Measurements from ENCODE around the gene TMEM244. TPM values are rescaled to one million over a fixed set of nuclear protein-coding genes. Genes with fewer than 3 reads are reported as not detected.
A peak's percentile ranks its signal among the peaks of the same experiment; 100 is the strongest.

TMEM244 gene
- 1.5 TPM for polyA plus RNA-seq (2012; ENCODE audit: low read depth, missing spikeins)

GRCh38 chr6:129860908-129861665, at the start of gene TMEM244:
Gene TMEM244, minus strand, starts transcription at chr6:129861315. Its CDS starts 127 bp downstream, at chr6:129861188.
- no peak for DNase-seq (ENCODE audit: insufficient read length, low spot score)
- TF ChIP-seq POLR2AphosphoS5 (IDR thresholded peaks at IDR 0.05; ENCODE audit: low read depth, low read length) (no peak), POLR2A (IDR thresholded peaks at IDR 0.05; ENCODE audit: low read depth, low read length) (no peak), POU2F2 (IDR thresholded peaks at IDR 0.05; ENCODE audit: low read depth, low read length) (no peak), PAX5 (IDR thresholded peaks at IDR 0.05; ENCODE audit: insufficient read depth, low read length, severe bottlenecking) (no peak), TAF1 (IDR thresholded peaks at IDR 0.05; ENCODE audit: low read depth, low read length) (no peak), SPI1 (IDR thresholded peaks at IDR 0.05; ENCODE audit: low read depth, low read length) (no peak)
- peak; percentile 55 for FAIRE-seq

- DNase-seq (ENCODE audit: insufficient read length, low spot score) (no peak), FAIRE-seq (no peak)
- TF ChIP-seq SPI1 (IDR thresholded peaks at IDR 0.05; ENCODE audit: low read depth, low read length) = no peak
- no peak for TF ChIP-seq POLR2AphosphoS5 (IDR thresholded peaks at IDR 0.05; ENCODE audit: low read depth, low read length)
- TF ChIP-seq PAX5 (IDR thresholded peaks at IDR 0.05; ENCODE audit: insufficient read depth, low read length, severe bottlenecking) = no peak
- no peak for TF ChIP-seq POLR2A (IDR thresholded peaks at IDR 0.05; ENCODE audit: low read depth, low read length)
- no peak for TF ChIP-seq TAF1 (IDR thresholded peaks at IDR 0.05; ENCODE audit: low read depth, low read length)
- TF ChIP-seq POU2F2 (IDR thresholded peaks at IDR 0.05; ENCODE audit: low read depth, low read length) = no peak
Observed at GRCh38 chr6:129908858-129909257, 47.7 kb upstream of the TMEM244 start.

- TF ChIP-seq POLR2AphosphoS5 (IDR thresholded peaks at IDR 0.05; ENCODE audit: low read depth, low read length) = no peak
- TF ChIP-seq TAF1 (IDR thresholded peaks at IDR 0.05; ENCODE audit: low read depth, low read length) = no peak
- no peak for TF ChIP-seq POU2F2 (IDR thresholded peaks at IDR 0.05; ENCODE audit: low read depth, low read length)
- TF ChIP-seq POLR2A (IDR thresholded peaks at IDR 0.05; ENCODE audit: low read depth, low read length) = no peak
- TF ChIP-seq PAX5 (IDR thresholded peaks at IDR 0.05; ENCODE audit: insufficient read depth, low read length, severe bottlenecking) = no peak
- DNase-seq (ENCODE audit: insufficient read length, low spot score) (no peak), FAIRE-seq (no peak)
Observed at GRCh38 chr6:129908356-129908755, 47.2 kb upstream of the TMEM244 start.

GRCh38 chr6:129906515-129907077, 45.5 kb upstream of the TMEM244 start:
- FAIRE-seq (no peak), DNase-seq (ENCODE audit: insufficient read length, low spot score) (no peak)

GRCh38 chr6:129903082-129903481, 42.0 kb upstream of the TMEM244 start:
- FAIRE-seq (no peak), DNase-seq (ENCODE audit: insufficient read length, low spot score) (no peak)
- TF ChIP-seq SPI1 (IDR thresholded peaks at IDR 0.05; ENCODE audit: low read depth, low read length) (no peak), PAX5 (IDR thresholded peaks at IDR 0.05; ENCODE audit: insufficient read depth, low read length, severe bottlenecking) (no peak), POLR2A (IDR thresholded peaks at IDR 0.05; ENCODE audit: low read depth, low read length) (no peak), TAF1 (IDR thresholded peaks at IDR 0.05; ENCODE audit: low read depth, low read length) (no peak), POLR2AphosphoS5 (IDR thresholded peaks at IDR 0.05; ENCODE audit: low read depth, low read length) (no peak), POU2F2 (IDR thresholded peaks at IDR 0.05; ENCODE audit: low read depth, low read length) (no peak)

More at GRCh38 chr6:129906515-129907077, 45.5 kb upstream of the TMEM244 start:
- no peak for TF ChIP-seq TAF1 (IDR thresholded peaks at IDR 0.05; ENCODE audit: low read depth, low read length)
- no peak for TF ChIP-seq SPI1 (IDR thresholded peaks at IDR 0.05; ENCODE audit: low read depth, low read length)
- TF ChIP-seq POLR2A (IDR thresholded peaks at IDR 0.05; ENCODE audit: low read depth, low read length) = no peak
- TF ChIP-seq POLR2AphosphoS5 (IDR thresholded peaks at IDR 0.05; ENCODE audit: low read depth, low read length) = no peak
- TF ChIP-seq POU2F2 (IDR thresholded peaks at IDR 0.05; ENCODE audit: low read depth, low read length) = no peak
- no peak for TF ChIP-seq PAX5 (IDR thresholded peaks at IDR 0.05; ENCODE audit: insufficient read depth, low read length, severe bottlenecking)

GRCh38 chr6:129902681-129903080, 41.6 kb upstream of the TMEM244 start:
- TF ChIP-seq TAF1 (IDR thresholded peaks at IDR 0.05; ENCODE audit: low read depth, low read length) (no peak), SPI1 (IDR thresholded peaks at IDR 0.05; ENCODE audit: low read depth, low read length) (no peak), POLR2AphosphoS5 (IDR thresholded peaks at IDR 0.05; ENCODE audit: low read depth, low read length) (no peak), PAX5 (IDR thresholded peaks at IDR 0.05; ENCODE audit: insufficient read depth, low read length, severe bottlenecking) (no peak), POLR2A (IDR thresholded peaks at IDR 0.05; ENCODE audit: low read depth, low read length) (no peak), POU2F2 (IDR thresholded peaks at IDR 0.05; ENCODE audit: low read depth, low read length) (no peak)
- no peak for FAIRE-seq
- DNase-seq (ENCODE audit: insufficient read length, low spot score) = no peak

GRCh38 chr6:129901910-129902309, 40.8 kb upstream of the TMEM244 start:
- DNase-seq (ENCODE audit: insufficient read length, low spot score) = no peak
- TF ChIP-seq POLR2AphosphoS5 (IDR thresholded peaks at IDR 0.05; ENCODE audit: low read depth, low read length) (no peak), POU2F2 (IDR thresholded peaks at IDR 0.05; ENCODE audit: low read depth, low read length) (no peak), SPI1 (IDR thresholded peaks at IDR 0.05; ENCODE audit: low read depth, low read length) (no peak), POLR2A (IDR thresholded peaks at IDR 0.05; ENCODE audit: low read depth, low read length) (no peak), TAF1 (IDR thresholded peaks at IDR 0.05; ENCODE audit: low read depth, low read length) (no peak), PAX5 (IDR thresholded peaks at IDR 0.05; ENCODE audit: insufficient read depth, low read length, severe bottlenecking) (no peak)

GRCh38 chr6:129895692-129896091, 34.6 kb upstream of the TMEM244 start:
- TF ChIP-seq SPI1 (IDR thresholded peaks at IDR 0.05; ENCODE audit: low read depth, low read length) = peak; percentile 76
- TF ChIP-seq PAX5 (IDR thresholded peaks at IDR 0.05; ENCODE audit: insufficient read depth, low read length, severe bottlenecking) = no peak
- no peak for TF ChIP-seq TAF1 (IDR thresholded peaks at IDR 0.05; ENCODE audit: low read depth, low read length)
- DNase-seq (ENCODE audit: insufficient read length, low spot score) = no peak
- no peak for FAIRE-seq

More at GRCh38 chr6:129901910-129902309, 40.8 kb upstream of the TMEM244 start:
- no peak for FAIRE-seq

GRCh38 chr6:129894921-129895320, 33.8 kb upstream of the TMEM244 start:
- DNase-seq (ENCODE audit: insufficient read length, low spot score) (no peak), FAIRE-seq (no peak)
- TF ChIP-seq POU2F2 (IDR thresholded peaks at IDR 0.05; ENCODE audit: low read depth, low read length) (no peak), POLR2AphosphoS5 (IDR thresholded peaks at IDR 0.05; ENCODE audit: low read depth, low read length) (no peak), PAX5 (IDR thresholded peaks at IDR 0.05; ENCODE audit: insufficient read depth, low read length, severe bottlenecking) (no peak), TAF1 (IDR thresholded peaks at IDR 0.05; ENCODE audit: low read depth, low read length) (no peak)
